Lower lobe of right lung (tissue), 2 donors: ENCODE measurements around the gene ZFY. TPM values are rescaled to one million over a fixed set of nuclear protein-coding genes. Genes with fewer than 3 reads are reported as not detected.

Source experiments
- ATAC-seq, 2 donors: fragments of 200-7000 bp; cut with Tn5 transposase; one replicate each; pipeline ENCODE4 v1.9.1; 2020 to 2022; ENCODE audit warnings: mild to moderate bottlenecking in 2 of 2, moderate library complexity in 2 of 2
- DNase-seq: peaks from one replicate; pipeline ENCODE4 v3.0.0-alpha.2; 2020
- H3K27ac ChIP-seq: fragments of 200-600 bp; one replicate; pipeline ENCODE4 v1.8.0; 2022
- H3K27me3 ChIP-seq: fragments of 200-600 bp; one replicate; pipeline ENCODE4 v1.8.0; 2022; ENCODE audit warnings: low read depth
- H3K36me3 ChIP-seq: fragments of 200-600 bp; one replicate; pipeline ENCODE4 v1.8.0; 2022; ENCODE audit warnings: mild to moderate bottlenecking
- H3K4me1 ChIP-seq: fragments of 200-600 bp; one replicate; pipeline ENCODE4 v1.8.0; 2022
- H3K4me3 ChIP-seq: fragments of 200-600 bp; one replicate; pipeline ENCODE4 v1.8.0; 2022; ENCODE audit warnings: mild to moderate bottlenecking
- H3K9me3 ChIP-seq: fragments of 200-600 bp; one replicate; pipeline ENCODE4 v1.8.0; 2022
- intact Hi-C: fragments of 100-400 bp; cut with DNase I; formaldehyde crosslinking; loops from one replicate; pipeline ENCODE4 v1.11.0; 2022
- total RNA-seq: library from RNA; stranded (reverse); fragmentation: NEBNext Ultra II Directional; extraction: Animal tissue kit (Norgen Biotek cat#: 25700); gene quantifications from one replicate; pipeline ENCODE4 v1.2.1, GENCODE V29; 2021
- TF ChIP-seq, protein P1 (sequence below): fragments of 200-600 bp; IDR thresholded peaks from one replicate; pipeline ENCODE4 v1.8.0; 2022; ENCODE audit warnings: antibody characterized with exemption, mild to moderate bottlenecking
- donor health status: DM: no; HTN: yes; CAD: no; lungs with severe emphysema.

ZFY gene
- total RNA-seq, 1 donor from 2014 or later = 21.2 TPM

DNA sequence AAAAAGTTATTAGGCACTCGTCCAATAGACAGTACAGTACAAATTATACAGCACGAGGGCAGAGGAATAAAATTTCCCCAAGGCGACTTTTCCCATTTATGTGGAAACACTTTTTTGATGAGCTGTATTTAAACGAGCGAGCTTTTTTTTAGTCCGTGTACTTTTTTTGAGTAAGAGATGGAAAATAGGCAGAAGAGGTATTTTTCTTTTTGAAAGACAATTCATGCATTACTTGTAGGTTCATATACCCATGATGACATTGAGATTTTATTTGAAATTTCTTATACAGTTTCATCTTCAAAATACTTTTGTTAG is 1.2 kb downstream of the ZFY start:
- TF ChIP-seq, protein P1, sequence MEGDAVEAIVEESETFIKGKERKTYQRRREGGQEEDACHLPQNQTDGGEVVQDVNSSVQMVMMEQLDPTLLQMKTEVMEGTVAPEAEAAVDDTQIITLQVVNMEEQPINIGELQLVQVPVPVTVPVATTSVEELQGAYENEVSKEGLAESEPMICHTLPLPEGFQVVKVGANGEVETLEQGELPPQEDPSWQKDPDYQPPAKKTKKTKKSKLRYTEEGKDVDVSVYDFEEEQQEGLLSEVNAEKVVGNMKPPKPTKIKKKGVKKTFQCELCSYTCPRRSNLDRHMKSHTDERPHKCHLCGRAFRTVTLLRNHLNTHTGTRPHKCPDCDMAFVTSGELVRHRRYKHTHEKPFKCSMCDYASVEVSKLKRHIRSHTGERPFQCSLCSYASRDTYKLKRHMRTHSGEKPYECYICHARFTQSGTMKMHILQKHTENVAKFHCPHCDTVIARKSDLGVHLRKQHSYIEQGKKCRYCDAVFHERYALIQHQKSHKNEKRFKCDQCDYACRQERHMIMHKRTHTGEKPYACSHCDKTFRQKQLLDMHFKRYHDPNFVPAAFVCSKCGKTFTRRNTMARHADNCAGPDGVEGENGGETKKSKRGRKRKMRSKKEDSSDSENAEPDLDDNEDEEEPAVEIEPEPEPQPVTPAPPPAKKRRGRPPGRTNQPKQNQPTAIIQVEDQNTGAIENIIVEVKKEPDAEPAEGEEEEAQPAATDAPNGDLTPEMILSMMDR = no peak
- Histone ChIP-seq H3K9me3 (no peaks in the 10 kb centered on the region), H3K36me3 (no peaks in the 10 kb centered on the region), H3K4me3 (peak overlapping the region; percentile 61), H3K4me1 (peaks cover 10% of the 10 kb centered on the region), H3K27ac (peak overlapping the region; percentile 99), H3K27me3 (no peaks in the 10 kb centered on the region)
- intact Hi-C loops = no loop called here
- DNase-seq (no peak), ATAC-seq (no peak)

DNA sequence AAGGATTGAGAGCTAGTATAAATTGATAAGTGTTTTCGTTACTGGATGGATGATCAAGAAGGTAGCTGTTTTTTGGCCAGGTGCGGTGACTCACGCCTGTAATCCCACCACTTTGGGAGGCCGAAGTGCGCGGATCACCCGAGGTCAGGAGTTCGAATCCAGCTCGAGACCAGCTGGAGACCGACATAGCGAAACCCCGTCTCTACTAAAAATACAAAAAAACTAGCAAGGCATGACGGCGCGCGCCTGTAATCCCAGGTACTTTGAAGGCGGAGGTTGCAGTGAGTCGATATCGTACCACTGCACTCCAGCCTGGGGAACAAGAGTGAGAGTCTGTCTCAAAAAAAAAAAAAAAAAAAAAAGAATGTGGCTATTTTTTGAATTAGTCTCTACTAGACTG is 2.0 kb downstream of the ZFY start:
- peak overlapping the region; percentile 61 for H3K4me3 ChIP-seq

DNA sequence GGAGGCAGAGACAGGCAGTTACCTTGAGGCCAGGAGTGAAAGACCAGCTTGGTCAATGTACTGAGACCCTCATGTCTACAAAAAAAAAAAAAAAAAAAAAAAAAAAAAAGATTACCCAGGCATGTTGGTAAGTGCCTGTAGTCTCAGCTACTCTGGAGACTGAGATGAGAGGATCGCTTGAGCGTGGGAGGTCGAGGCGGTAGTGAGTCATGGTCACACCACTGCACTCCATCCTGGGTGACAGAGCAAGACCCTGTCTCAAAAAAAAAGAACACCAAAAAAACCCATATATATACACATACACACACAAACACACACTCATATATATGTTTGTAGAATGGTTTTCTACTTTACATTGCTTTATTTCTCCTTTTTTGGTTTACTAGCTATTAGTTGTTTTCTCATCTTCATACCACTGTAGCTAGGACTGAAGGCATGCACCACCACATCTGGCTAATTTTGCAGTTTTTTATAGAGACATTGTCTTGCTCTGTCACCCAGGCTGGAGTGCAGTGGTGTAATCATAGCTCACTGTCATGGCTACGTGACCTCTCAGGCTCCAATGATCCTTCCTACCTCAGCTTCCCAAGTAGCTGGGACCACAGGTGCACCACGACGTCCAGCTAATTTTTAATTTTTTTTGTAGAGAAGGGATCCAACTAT is 14.5 kb downstream of the ZFY start:
- intact Hi-C loops = no loop called here

More for the DNA sequence above, 2.0 kb downstream of the ZFY start:
- Histone ChIP-seq H3K9me3 (no peaks in the 10 kb centered on the region), H3K4me1 (peaks cover 10% of the 10 kb centered on the region), H3K27me3 (no peaks in the 10 kb centered on the region), H3K36me3 (no peaks in the 10 kb centered on the region), H3K27ac (no peak overlapping the region)
- TF ChIP-seq, protein P1 = no peak
- no peak for DNase-seq
- intact Hi-C loops = no loop called here
- ATAC-seq = no peak

DNA sequence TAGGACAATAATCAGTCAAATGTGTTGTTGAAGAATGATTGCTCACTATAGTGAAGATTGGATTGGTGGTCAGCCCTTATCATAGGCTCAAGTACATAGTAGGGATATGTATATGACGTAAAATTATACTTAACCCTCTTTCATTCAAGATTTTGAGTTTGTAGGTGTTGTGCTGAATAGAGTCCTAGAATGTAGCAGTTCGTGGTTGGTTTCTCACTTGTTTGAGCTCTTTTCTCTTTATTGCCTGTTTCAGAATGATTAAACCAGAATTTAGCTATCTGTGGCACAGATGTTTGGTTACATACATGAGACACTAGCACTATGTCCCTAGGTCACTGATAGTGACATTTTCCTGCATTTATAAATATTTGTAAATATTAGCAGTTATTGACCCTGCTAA is 15.5 kb downstream of the ZFY start:
- DNase-seq (no peak), ATAC-seq (no peak)
- intact Hi-C loops = no loop called here
- no peaks in the 10 kb centered on the region for H3K9me3 ChIP-seq
- peaks cover 3% of the 10 kb centered on the region for H3K4me1 ChIP-seq
- TF ChIP-seq, protein P1 = no peak
- H3K27me3 ChIP-seq = no peaks in the 10 kb centered on the region
- H3K36me3 ChIP-seq = no peaks in the 10 kb centered on the region
- H3K27ac ChIP-seq = no peak overlapping the region
- H3K4me3 ChIP-seq = no peak overlapping the region

More for the DNA sequence above, 14.5 kb downstream of the ZFY start:
- ATAC-seq (no peak), DNase-seq (no peak)
- H3K9me3 ChIP-seq = no peaks in the 10 kb centered on the region
- TF ChIP-seq, protein P1 = no peak
- peaks cover 3% of the 10 kb centered on the region for H3K4me1 ChIP-seq
- H3K36me3 ChIP-seq = no peaks in the 10 kb centered on the region
- H3K4me3 ChIP-seq = no peak overlapping the region
- H3K27ac ChIP-seq = no peak overlapping the region
- no peaks in the 10 kb centered on the region for H3K27me3 ChIP-seq

DNA sequence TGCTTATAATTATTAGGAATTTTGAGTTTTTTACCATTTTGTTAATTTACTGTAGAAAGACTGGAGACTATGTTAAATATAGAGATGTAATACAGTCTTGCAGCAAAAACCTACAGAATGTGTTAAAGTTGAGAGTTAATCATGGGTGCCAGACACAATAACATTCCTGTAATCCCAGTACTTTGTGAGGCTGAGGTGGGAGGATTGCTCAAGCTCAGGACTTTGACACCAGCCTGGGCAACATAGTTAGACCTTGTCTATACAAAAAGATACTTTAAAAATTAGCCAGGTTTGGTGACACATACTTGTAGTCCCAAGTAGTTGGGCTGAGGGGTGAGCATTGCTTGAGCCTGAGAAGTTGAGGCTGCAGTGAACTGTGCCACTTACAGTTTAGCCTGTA is 17.7 kb downstream of the ZFY start:
- DNase-seq (no peak), ATAC-seq (no peak)
- intact Hi-C loops = no loop called here
- no peaks in the 10 kb centered on the region for H3K36me3 ChIP-seq
- no peak overlapping the region for H3K4me3 ChIP-seq
- H3K4me1 ChIP-seq = peaks cover 3% of the 10 kb centered on the region
- no peak overlapping the region for H3K27ac ChIP-seq
- no peaks in the 10 kb centered on the region for H3K27me3 ChIP-seq
- no peaks in the 10 kb centered on the region for H3K9me3 ChIP-seq
- TF ChIP-seq, protein P1 = no peak
